ENCODE measurements around the gene PTGR3.

Gene PTGR3

GRCh38 chr18:75219745-75220375 is 10.9 kb upstream of the PTGR3 start:
- H3K36me3 ChIP-seq (ENCODE audit: control insufficient read depth, insufficient read depth, low read length) = no peaks in the 10 kb centered on the region
- peaks cover 23% of the 10 kb centered on the region for H3K4me1 ChIP-seq (ENCODE audit: control insufficient read depth, insufficient read depth, low read length)
- no peaks in the 10 kb centered on the region for H3K27me3 ChIP-seq (ENCODE audit: control insufficient read depth, insufficient read depth, low read length)
- H3K9me3 ChIP-seq (ENCODE audit: control insufficient read depth, low read length) = no peaks in the 10 kb centered on the region
- no peak overlapping the region for H3K4me3 ChIP-seq (ENCODE audit: low read length)
- H3K9ac ChIP-seq (ENCODE audit: low read length) = no peak overlapping the region

- Histone ChIP-seq H3K27me3 (ENCODE audit: control insufficient read depth, insufficient read depth, low read length) (no peaks in the 10 kb centered on the region), H3K9me3 (ENCODE audit: control insufficient read depth, low read length) (no peaks in the 10 kb centered on the region), H3K9ac (ENCODE audit: low read length) (no peak overlapping the region), H3K4me1 (ENCODE audit: control insufficient read depth, insufficient read depth, low read length) (peaks cover 33% of the 10 kb centered on the region), H3K4me3 (ENCODE audit: low read length) (no peak overlapping the region), H3K36me3 (ENCODE audit: control insufficient read depth, insufficient read depth, low read length) (no peaks in the 10 kb centered on the region)
Observed at GRCh38 chr18:75218065-75218923, 9.4 kb upstream of the PTGR3 start.

- Histone ChIP-seq H3K9me3 (ENCODE audit: control insufficient read depth, low read length) (no peaks in the 10 kb centered on the region), H3K9ac (ENCODE audit: low read length) (no peak overlapping the region), H3K4me3 (ENCODE audit: low read length) (no peak overlapping the region), H3K4me1 (ENCODE audit: control insufficient read depth, insufficient read depth, low read length) (peaks cover 40% of the 10 kb centered on the region), H3K36me3 (ENCODE audit: control insufficient read depth, insufficient read depth, low read length) (no peaks in the 10 kb centered on the region), H3K27me3 (ENCODE audit: control insufficient read depth, insufficient read depth, low read length) (no peaks in the 10 kb centered on the region)
Observed at GRCh38 chr18:75216911-75217689, 8.2 kb upstream of the PTGR3 start.

- Histone ChIP-seq H3K4me3 (ENCODE audit: low read length) (no peak overlapping the region), H3K27me3 (ENCODE audit: control insufficient read depth, insufficient read depth, low read length) (no peaks in the 10 kb centered on the region), H3K36me3 (ENCODE audit: control insufficient read depth, insufficient read depth, low read length) (no peaks in the 10 kb centered on the region), H3K9ac (ENCODE audit: low read length) (no peak overlapping the region), H3K9me3 (ENCODE audit: control insufficient read depth, low read length) (no peaks in the 10 kb centered on the region), H3K4me1 (ENCODE audit: control insufficient read depth, insufficient read depth, low read length) (peaks cover 40% of the 10 kb centered on the region)
Observed at GRCh38 chr18:75216212-75216910, 7.4 kb upstream of the PTGR3 start.

GRCh38 chr18:75215663-75216062 is 6.7 kb upstream of the PTGR3 start:
- Histone ChIP-seq H3K9me3 (ENCODE audit: control insufficient read depth, low read length) (no peaks in the 10 kb centered on the region), H3K4me1 (ENCODE audit: control insufficient read depth, insufficient read depth, low read length) (peaks cover 40% of the 10 kb centered on the region), H3K9ac (ENCODE audit: low read length) (no peak overlapping the region), H3K27me3 (ENCODE audit: control insufficient read depth, insufficient read depth, low read length) (no peaks in the 10 kb centered on the region), H3K4me3 (ENCODE audit: low read length) (no peak overlapping the region), H3K36me3 (ENCODE audit: control insufficient read depth, insufficient read depth, low read length) (no peaks in the 10 kb centered on the region)

GRCh38 chr18:75214766-75215510 is 6.0 kb upstream of the PTGR3 start:
- Histone ChIP-seq H3K36me3 (ENCODE audit: control insufficient read depth, insufficient read depth, low read length) (no peaks in the 10 kb centered on the region), H3K4me3 (ENCODE audit: low read length) (no peak overlapping the region), H3K9me3 (ENCODE audit: control insufficient read depth, low read length) (no peaks in the 10 kb centered on the region), H3K9ac (ENCODE audit: low read length) (no peak overlapping the region), H3K4me1 (ENCODE audit: control insufficient read depth, insufficient read depth, low read length) (peaks cover 40% of the 10 kb centered on the region), H3K27me3 (ENCODE audit: control insufficient read depth, insufficient read depth, low read length) (no peaks in the 10 kb centered on the region)

- no peaks in the 10 kb centered on the region for H3K36me3 ChIP-seq (ENCODE audit: control insufficient read depth, insufficient read depth, low read length)
- no peaks in the 10 kb centered on the region for H3K27me3 ChIP-seq (ENCODE audit: control insufficient read depth, insufficient read depth, low read length)
- H3K9me3 ChIP-seq (ENCODE audit: control insufficient read depth, low read length) = no peaks in the 10 kb centered on the region
- no peak overlapping the region for H3K4me3 ChIP-seq (ENCODE audit: low read length)
- H3K4me1 ChIP-seq (ENCODE audit: control insufficient read depth, insufficient read depth, low read length) = peaks cover 40% of the 10 kb centered on the region
- H3K9ac ChIP-seq (ENCODE audit: low read length) = no peak overlapping the region
Observed at GRCh38 chr18:75214332-75214690, 5.4 kb upstream of the PTGR3 start.

- no peaks in the 10 kb centered on the region for H3K36me3 ChIP-seq (ENCODE audit: control insufficient read depth, insufficient read depth, low read length)
- H3K4me1 ChIP-seq (ENCODE audit: control insufficient read depth, insufficient read depth, low read length) = peaks cover 40% of the 10 kb centered on the region
- no peak overlapping the region for H3K4me3 ChIP-seq (ENCODE audit: low read length)
- no peaks in the 10 kb centered on the region for H3K27me3 ChIP-seq (ENCODE audit: control insufficient read depth, insufficient read depth, low read length)
- no peaks in the 10 kb centered on the region for H3K9me3 ChIP-seq (ENCODE audit: control insufficient read depth, low read length)
- no peak overlapping the region for H3K9ac ChIP-seq (ENCODE audit: low read length)
Observed at GRCh38 chr18:75213611-75214331, 4.8 kb upstream of the PTGR3 start.

GRCh38 chr18:75212751-75213090 is 3.8 kb upstream of the PTGR3 start:
- H3K4me1 ChIP-seq (ENCODE audit: control insufficient read depth, insufficient read depth, low read length) = peaks cover 32% of the 10 kb centered on the region
- no peak overlapping the region for H3K4me3 ChIP-seq (ENCODE audit: low read length)
- H3K9ac ChIP-seq (ENCODE audit: low read length) = peak overlapping the region; percentile 13
- H3K36me3 ChIP-seq (ENCODE audit: control insufficient read depth, insufficient read depth, low read length) = no peaks in the 10 kb centered on the region
- no peaks in the 10 kb centered on the region for H3K27me3 ChIP-seq (ENCODE audit: control insufficient read depth, insufficient read depth, low read length)
- no peaks in the 10 kb centered on the region for H3K9me3 ChIP-seq (ENCODE audit: control insufficient read depth, low read length)

GRCh38 chr18:75211953-75212750 is 3.2 kb upstream of the PTGR3 start:
- Histone ChIP-seq H3K4me1 (ENCODE audit: control insufficient read depth, insufficient read depth, low read length) (peaks cover 36% of the 10 kb centered on the region), H3K36me3 (ENCODE audit: control insufficient read depth, insufficient read depth, low read length) (no peaks in the 10 kb centered on the region), H3K9ac (ENCODE audit: low read length) (peak overlapping the region; percentile 54), H3K4me3 (ENCODE audit: low read length) (no peak overlapping the region), H3K9me3 (ENCODE audit: control insufficient read depth, low read length) (no peaks in the 10 kb centered on the region), H3K27me3 (ENCODE audit: control insufficient read depth, insufficient read depth, low read length) (no peaks in the 10 kb centered on the region)

Measured in mucosa of stomach (tissue), 1 donor.